ENCODE results near the gene PYGO2.

GRCh38 chr1:154957091-154957657 is 4.4 kb downstream of the PYGO2 start:
- TF ChIP-seq POLR2A (IDR thresholded peaks at IDR 0.05) (no peak), CTCF (IDR thresholded peaks at IDR 0.05) (no peak)
